NCI-H1092 treated with DMSO at 0.1 percent for 48 hours (cell line): ENCODE results near the gene PRR15L.
"Not testable (repeated sequence)": the region's sequence is repeated elsewhere in the genome, so short reads cannot be mapped to it uniquely, and the experiment has no call there.

Source experiments
- DNase-seq: peaks from one replicate; lab custom pipeline; 2025; lab: John Stamatoyannopoulos, UW

PRR15L gene

GRCh38 chr17:47957591-47958490 is at the start of gene PRR15L:
Gene PRR15L, minus strand, starts transcription at chr17:47957883. Its CDS starts 4,649 bp downstream, at chr17:47953234.
- peak; percentile 30 for DNase-seq

GRCh38 chr17:48006936-48007709 is 49.4 kb upstream of the PRR15L start:
- no peak for DNase-seq

- no peak for DNase-seq
Observed at GRCh38 chr17:48004983-48005382, 47.3 kb upstream of the PRR15L start.

GRCh38 chr17:48003417-48004151 is 45.9 kb upstream of the PRR15L start:
- DNase-seq = peak; percentile 94

GRCh38 chr17:48002916-48003416 is 45.3 kb upstream of the PRR15L start:
- peak; percentile 86 for DNase-seq

- DNase-seq = no peak
Observed at GRCh38 chr17:48002266-48002915, 44.7 kb upstream of the PRR15L start.

GRCh38 chr17:48001657-48002056 is 44.0 kb upstream of the PRR15L start:
- DNase-seq = not testable (repeated sequence)

- DNase-seq = no peak
Observed at GRCh38 chr17:48001197-48001596, 43.5 kb upstream of the PRR15L start.

- DNase-seq = no peak
Observed at GRCh38 chr17:47999582-47999981, 41.9 kb upstream of the PRR15L start.

GRCh38 chr17:47998044-47998443 is 40.4 kb upstream of the PRR15L start:
- DNase-seq = no peak

- DNase-seq = no peak
Observed at GRCh38 chr17:47997586-47997985, 39.9 kb upstream of the PRR15L start.

GRCh38 chr17:47996201-47996600 is 38.5 kb upstream of the PRR15L start:
- no peak for DNase-seq

GRCh38 chr17:47995241-47995935 is 37.7 kb upstream of the PRR15L start:
- DNase-seq = no peak

GRCh38 chr17:47994724-47995123 is 37.0 kb upstream of the PRR15L start:
- no peak for DNase-seq

- DNase-seq = no peak
Observed at GRCh38 chr17:47993964-47994363, 36.3 kb upstream of the PRR15L start.

- peak; percentile 27 for DNase-seq
Observed at GRCh38 chr17:47993031-47993564, 35.4 kb upstream of the PRR15L start.

- peak; percentile 23 for DNase-seq
Observed at GRCh38 chr17:47992216-47992615, 34.5 kb upstream of the PRR15L start.

GRCh38 chr17:47990962-47991731 is 33.5 kb upstream of the PRR15L start:
- peak; percentile 60 for DNase-seq

GRCh38 chr17:47989700-47990099 is 32.0 kb upstream of the PRR15L start:
- no peak for DNase-seq

GRCh38 chr17:47989159-47989558 is 31.5 kb upstream of the PRR15L start:
- DNase-seq = no peak
